ENCODE measurements around the gene TH.

GRCh38 chr11:2131371-2132236 lies 40.0 kb downstream of the TH start:
- no peak for TF ChIP-seq CTCF (IDR thresholded peaks at IDR 0.05; ENCODE audit: low read depth, low read length, poor library complexity, severe bottlenecking)
- no peak for TF ChIP-seq EZH2phosphoT487 (IDR thresholded peaks at IDR 0.05; ENCODE audit: borderline replicate concordance, low read length)

Measured in DOHH2 (cell line).